ENCODE results near the gene RBM4. TPM values are rescaled to one million over a fixed set of nuclear protein-coding genes. Genes with fewer than 3 reads are reported as not detected.

RBM4 gene
- total and polyA plus RNA-seq, 9 of the 15 experiments (the other 6 are each of a cell fraction or from before 2014, with no cell fraction given), result 81.6 to 233 (median 122) TPM

DNA sequence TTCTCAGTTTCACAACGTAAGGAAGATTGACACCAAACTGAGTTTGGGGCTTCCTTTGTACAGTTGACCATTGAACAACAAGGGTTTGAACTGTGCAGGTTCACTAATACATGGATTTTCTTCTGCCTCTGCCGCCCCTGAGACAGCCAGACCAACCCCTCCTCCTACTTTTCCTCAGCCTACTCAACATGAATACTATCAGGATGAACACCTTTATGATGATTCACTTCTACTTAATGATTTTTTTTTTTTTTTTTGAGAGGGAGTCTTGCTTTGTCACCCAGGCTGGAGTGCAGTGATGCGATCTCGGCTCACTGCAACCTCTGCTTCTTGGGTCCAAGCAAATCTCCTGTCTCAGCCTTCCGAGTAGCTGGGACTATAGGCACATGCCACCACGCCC is 14.6 kb downstream of the RBM4 start (continued):
- TF ChIP-seq TCF3 (CRISPR knock-in tag; IDR thresholded peaks at IDR 0.05) (peak; percentile 62; the same call in 1 of the 2 replicates), ELK1 (CRISPR knock-in tag; IDR thresholded peaks at IDR 0.05) (no peak), PRMT5 (CRISPR knock-in tag; IDR thresholded peaks at IDR 0.05) (no peak), ZBTB26 (CRISPR knock-in tag; IDR thresholded peaks at IDR 0.05) (no peak), RAD21 (CRISPR knock-in tag; conservative IDR thresholded peaks at IDR 0.05 in 1 of 2, IDR thresholded peaks at IDR 0.05 in 1 of 2) (no peak), NONO (IDR thresholded peaks at IDR 0.05; ENCODE audit: low read depth in 2 of 2, low read length in 1 of 2) (no peak), HMGXB4 (CRISPR knock-in tag; IDR thresholded peaks at IDR 0.05) (no peak), CEBPB (tag; IDR thresholded peaks at IDR 0.05) (no peak), THRA (IDR thresholded peaks at IDR 0.05) (no peak), NBN (IDR thresholded peaks at IDR 0.05; ENCODE audit: low read depth) (no peak), ZNF644 (tag; IDR thresholded peaks at IDR 0.05; ENCODE audit: low read depth) (no peak), SMARCC2 (IDR thresholded peaks at IDR 0.05; ENCODE audit: low read depth) (no peak), FOXA3 (CRISPR knock-in tag; conservative IDR thresholded peaks at IDR 0.05 in 1 of 2, IDR thresholded peaks at IDR 0.05 in 1 of 2) (no peak), ATF4 (CRISPR knock-in tag; IDR thresholded peaks at IDR 0.05) (no peak), TAL1 (IDR thresholded peaks at IDR 0.05) (peak; percentile 59), ZNF444 (CRISPR knock-in tag; IDR thresholded peaks at IDR 0.05) (no peak), ZNF12 (CRISPR knock-in tag; IDR thresholded peaks at IDR 0.05) (no peak), ARID1B (IDR thresholded peaks at IDR 0.05) (peak; percentile 86), ZNF384 (IDR thresholded peaks at IDR 0.05; ENCODE audit: low read depth, low read length) (peak; percentile 86), NCOA4 (IDR thresholded peaks at IDR 0.05; ENCODE audit: partially characterized antibody) (no peak), EHMT2 (IDR thresholded peaks at IDR 0.05) (peak; percentile 70; the same call in 1 of the 2 replicates)
- TF ChIP-seq, protein P1, sequence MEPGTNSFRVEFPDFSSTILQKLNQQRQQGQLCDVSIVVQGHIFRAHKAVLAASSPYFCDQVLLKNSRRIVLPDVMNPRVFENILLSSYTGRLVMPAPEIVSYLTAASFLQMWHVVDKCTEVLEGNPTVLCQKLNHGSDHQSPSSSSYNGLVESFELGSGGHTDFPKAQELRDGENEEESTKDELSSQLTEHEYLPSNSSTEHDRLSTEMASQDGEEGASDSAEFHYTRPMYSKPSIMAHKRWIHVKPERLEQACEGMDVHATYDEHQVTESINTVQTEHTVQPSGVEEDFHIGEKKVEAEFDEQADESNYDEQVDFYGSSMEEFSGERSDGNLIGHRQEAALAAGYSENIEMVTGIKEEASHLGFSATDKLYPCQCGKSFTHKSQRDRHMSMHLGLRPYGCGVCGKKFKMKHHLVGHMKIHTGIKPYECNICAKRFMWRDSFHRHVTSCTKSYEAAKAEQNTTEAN (CRISPR knock-in tag; IDR thresholded peaks at IDR 0.05), result no peak
